ENCODE data around the gene CDK2AP2. TPM values are rescaled to one million over a fixed set of nuclear protein-coding genes. Genes with fewer than 3 reads are reported as not detected.
A peak's percentile ranks its signal among the peaks of the same experiment; 100 is the strongest.

The CDK2AP2 gene
- polyA plus RNA-seq, 3 donors, result 47.8 to 80.2 (median 78.5) TPM

DNA sequence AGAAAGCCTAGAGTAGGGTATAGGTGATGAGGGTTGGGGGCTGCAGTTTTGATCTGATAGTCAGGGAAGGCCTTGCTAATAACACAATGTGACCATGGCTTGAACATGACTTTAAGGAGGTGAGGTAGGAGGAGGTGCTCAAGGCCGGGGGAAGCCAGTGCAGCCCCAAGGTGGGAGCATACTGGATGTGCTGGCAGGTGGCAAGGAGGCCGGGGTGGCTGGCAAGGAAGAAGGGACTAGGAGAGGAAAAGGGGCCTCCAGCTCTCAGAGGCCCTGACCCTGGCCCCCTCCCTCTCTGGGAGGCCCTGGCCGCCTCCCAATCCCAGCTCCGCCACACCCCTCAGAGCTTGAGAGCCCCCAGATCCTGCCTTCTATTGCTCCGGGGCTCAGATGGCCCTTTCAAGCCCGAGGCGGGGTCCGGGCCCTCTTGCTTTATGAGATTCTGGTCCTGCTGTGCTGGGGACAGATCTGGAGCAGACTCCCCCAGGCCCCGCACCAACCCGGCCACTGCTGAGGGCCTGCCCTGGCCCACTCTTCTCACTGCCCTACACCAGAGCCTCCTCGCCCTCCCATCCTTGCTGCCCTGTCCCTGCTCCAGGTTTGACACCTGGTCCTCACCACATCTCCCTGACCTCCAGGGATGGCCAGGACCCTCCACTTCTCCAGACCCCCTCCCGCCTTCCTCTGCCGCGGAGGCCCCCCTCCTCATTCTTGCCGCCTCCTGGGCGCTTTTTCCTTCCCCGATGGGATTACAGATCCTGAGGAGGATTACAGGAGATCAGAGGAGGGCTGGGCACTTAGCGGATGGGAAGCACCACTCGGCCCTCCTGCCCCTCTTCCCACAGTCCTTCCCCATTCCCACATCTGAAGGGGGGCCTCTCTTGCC lies 4.6 kb downstream of the CDK2AP2 start:
- Mint-ChIP-seq H3K4me1 (peaks cover 41% of the 10 kb centered on the region), H3K36me3 (peaks cover 44 to 62% of the 10 kb centered on the region in 2 donors), H3K27me3 (ENCODE audit: low read depth in 3 of 3) (peaks cover 0 to 8% (median 0%) of the 10 kb centered on the region in 3 donors), H3K4me3 (peak overlapping the region; percentile 73 to 76), H3K9me3 (peaks cover 0 to 1% (median 0%) of the 10 kb centered on the region in 7 donors), H3K27ac (peak overlapping the region in 3 of 7 donors; percentile 5 to 56 (median 40))
- Histone ChIP-seq H3K27ac (ENCODE audit: low read depth in 1 of 2, low read length in 2 of 2) (no peak overlapping the region), H3K4me1 (ENCODE audit: control insufficient read depth in 1 of 2, insufficient read depth in 2 of 2, low read length in 2 of 2) (peaks cover 57 to 68% of the 10 kb centered on the region in 2 donors), H3K4me3 (replicated peaks in 1 of 3; ENCODE audit: low read depth in 2 of 3, low read length in 3 of 3) (peak overlapping the region; percentile 14 to 98 (median 18)), H3K4me2 (replicated peaks; ENCODE audit: extremely low read depth, low read length, poor library complexity, severe bottlenecking) (peak overlapping the region; percentile 99), H3K36me3 (replicated peaks in 1 of 2; ENCODE audit: control insufficient read depth in 1 of 2, insufficient read depth in 2 of 2, low read length in 2 of 2) (peaks cover 39 to 40% of the 10 kb centered on the region in 2 donors), H3K79me2 (ENCODE audit: insufficient read depth, low read length) (peaks cover 54% of the 10 kb centered on the region), H2AFZ (ENCODE audit: insufficient read depth, low read depth, low read length, poor library complexity, severe bottlenecking) (no peak overlapping the region), H3K9ac (ENCODE audit: insufficient read depth, low read length, poor library complexity, severe bottlenecking) (peak overlapping the region; percentile 71), H4K20me1 (ENCODE audit: insufficient read depth, low read length) (peaks cover 76% of the 10 kb centered on the region), H3K27me3 (ENCODE audit: control insufficient read depth in 2 of 2, insufficient read depth in 2 of 2, low read length in 2 of 2) (no peaks in the 10 kb centered on the region), H3K9me3 (replicated peaks in 1 of 2; ENCODE audit: control insufficient read depth in 1 of 2, insufficient read depth in 1 of 2, low read length in 2 of 2) (no peaks in the 10 kb centered on the region)
- 88% methylated on average over 12 of the region's 19 CpGs for WGBS (ENCODE audit: insufficient coverage)
- DNase-seq, result no peak
- intact Hi-C loops (cut with micrococcal nuclease), result loop anchor here (2.0 to 10.0 kb wide), 3 partner anchors 36 to 229 kb away; partner anchors contain the start of gene TMEM134 (in 1 of the 2)
- TF ChIP-seq, protein P1, sequence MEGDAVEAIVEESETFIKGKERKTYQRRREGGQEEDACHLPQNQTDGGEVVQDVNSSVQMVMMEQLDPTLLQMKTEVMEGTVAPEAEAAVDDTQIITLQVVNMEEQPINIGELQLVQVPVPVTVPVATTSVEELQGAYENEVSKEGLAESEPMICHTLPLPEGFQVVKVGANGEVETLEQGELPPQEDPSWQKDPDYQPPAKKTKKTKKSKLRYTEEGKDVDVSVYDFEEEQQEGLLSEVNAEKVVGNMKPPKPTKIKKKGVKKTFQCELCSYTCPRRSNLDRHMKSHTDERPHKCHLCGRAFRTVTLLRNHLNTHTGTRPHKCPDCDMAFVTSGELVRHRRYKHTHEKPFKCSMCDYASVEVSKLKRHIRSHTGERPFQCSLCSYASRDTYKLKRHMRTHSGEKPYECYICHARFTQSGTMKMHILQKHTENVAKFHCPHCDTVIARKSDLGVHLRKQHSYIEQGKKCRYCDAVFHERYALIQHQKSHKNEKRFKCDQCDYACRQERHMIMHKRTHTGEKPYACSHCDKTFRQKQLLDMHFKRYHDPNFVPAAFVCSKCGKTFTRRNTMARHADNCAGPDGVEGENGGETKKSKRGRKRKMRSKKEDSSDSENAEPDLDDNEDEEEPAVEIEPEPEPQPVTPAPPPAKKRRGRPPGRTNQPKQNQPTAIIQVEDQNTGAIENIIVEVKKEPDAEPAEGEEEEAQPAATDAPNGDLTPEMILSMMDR (IDR thresholded peaks at IDR 0.05), result no peak

DNA sequence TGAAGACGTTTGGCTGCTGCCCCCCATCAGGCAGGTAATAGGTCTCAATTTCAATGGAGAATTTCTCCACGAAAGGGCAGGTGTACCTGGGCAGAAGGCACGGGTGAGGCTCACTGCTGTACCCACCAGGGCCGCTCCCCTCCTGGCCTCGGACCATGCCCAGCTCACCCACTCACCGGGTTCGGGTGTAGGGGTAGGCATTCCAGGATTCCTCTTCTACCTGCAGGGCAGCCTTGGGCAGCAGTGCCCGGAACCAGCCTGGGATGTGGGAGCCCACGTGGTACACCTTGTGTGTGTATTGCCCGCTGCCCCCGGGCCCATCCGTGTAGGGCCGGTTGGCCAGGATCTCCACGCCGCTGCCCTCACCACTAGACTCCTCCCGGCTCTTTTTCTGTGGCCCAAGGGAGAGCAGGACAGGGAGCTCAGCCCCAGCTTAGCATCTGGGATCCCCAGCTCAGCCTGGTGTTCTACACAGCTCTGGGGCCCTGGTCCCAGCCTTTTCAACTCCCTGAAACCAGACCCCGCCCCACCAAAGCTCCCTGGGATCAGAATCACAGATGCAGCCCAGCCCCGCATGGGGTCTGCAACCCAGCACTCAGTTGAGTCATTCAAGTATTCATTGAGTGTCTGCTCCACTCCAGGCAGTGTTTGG lies 5.5 kb downstream of the CDK2AP2 start:
- peaks cover 53 to 63% of the 10 kb centered on the region in 2 donors for H3K4me1 ChIP-seq (ENCODE audit: control insufficient read depth in 1 of 2, insufficient read depth in 2 of 2, low read length in 2 of 2)
- intact Hi-C loops (cut with micrococcal nuclease), result loop anchor here (5.0 to 10.0 kb wide), 2 partner anchors 35 to 228 kb away; partner anchors contain the start of gene TMEM134 (in 1 of the 2)
- TF ChIP-seq, protein P1 (IDR thresholded peaks at IDR 0.05), result no peak

More for the DNA sequence above, 5.5 kb downstream of the CDK2AP2 start:
- Mint-ChIP-seq H3K9me3 (peaks cover 0 to 1% (median 0%) of the 10 kb centered on the region in 7 donors), H3K4me1 (peaks cover 41% of the 10 kb centered on the region), H3K27ac (peak overlapping the region in 1 of 7 donors; percentile 6), H3K27me3 (ENCODE audit: low read depth in 3 of 3) (peaks cover 0 to 8% (median 0%) of the 10 kb centered on the region in 3 donors), H3K4me3 (no peak overlapping the region), H3K36me3 (peaks cover 54 to 71% of the 10 kb centered on the region in 2 donors)
- peaks cover 51% of the 10 kb centered on the region for H3K79me2 ChIP-seq (ENCODE audit: insufficient read depth, low read length)
- H3K27me3 ChIP-seq (ENCODE audit: control insufficient read depth in 2 of 2, insufficient read depth in 2 of 2, low read length in 2 of 2), result no peaks in the 10 kb centered on the region
- 100% methylated on average over 7 of the region's 18 CpGs for WGBS (ENCODE audit: insufficient coverage)
- no peaks in the 10 kb centered on the region for H3K9me3 ChIP-seq (replicated peaks in 1 of 2; ENCODE audit: control insufficient read depth in 1 of 2, insufficient read depth in 1 of 2, low read length in 2 of 2)
- H3K4me2 ChIP-seq (replicated peaks; ENCODE audit: extremely low read depth, low read length, poor library complexity, severe bottlenecking), result no peak overlapping the region
- DNase-seq, result no peak
- no peak overlapping the region for H3K4me3 ChIP-seq (replicated peaks in 1 of 3; ENCODE audit: low read depth in 2 of 3, low read length in 3 of 3)
- H2AFZ ChIP-seq (ENCODE audit: insufficient read depth, low read depth, low read length, poor library complexity, severe bottlenecking), result no peak overlapping the region
- H3K27ac ChIP-seq (ENCODE audit: low read depth in 1 of 2, low read length in 2 of 2), result no peak overlapping the region
- peaks cover 79% of the 10 kb centered on the region for H4K20me1 ChIP-seq (ENCODE audit: insufficient read depth, low read length)
- no peak overlapping the region for H3K9ac ChIP-seq (ENCODE audit: insufficient read depth, low read length, poor library complexity, severe bottlenecking)
- H3K36me3 ChIP-seq (replicated peaks in 1 of 2; ENCODE audit: control insufficient read depth in 1 of 2, insufficient read depth in 2 of 2, low read length in 2 of 2), result peaks cover 48 to 49% of the 10 kb centered on the region in 2 donors

Measured in CD14-positive monocyte (primary cell).